Retinal pigment epithelial cell (primary cell): ENCODE measurements around the gene MED4.
"Not testable (repeated sequence)": the region's sequence is repeated elsewhere in the genome, so short reads cannot be mapped to it uniquely, and the experiment has no call there.

Experiments used
- DNase-seq: peaks from one replicate; pipeline ENCODE4 v3.0.0-alpha.2; 2010; ENCODE audit warnings: low read depth
- H3K4me3 ChIP-seq: 2 replicates; pipeline ENCODE4 v1.5.1; 2011; ENCODE audit warnings: mild to moderate bottlenecking, low read length, control low read depth, moderate library complexity
- CTCF ChIP-seq: conservative IDR thresholded peaks from 2 replicates; pipeline ENCODE4 v1.5.1; 2011; ENCODE audit warnings: low read depth, low read length, control low read depth, inconsistent platforms

The MED4 gene

GRCh38 chr13:48072787-48073186, 22.1 kb downstream of the MED4 start:
- DNase-seq, result no peak
- no peak overlapping the region for H3K4me3 ChIP-seq
- TF ChIP-seq CTCF, result no peak

- DNase-seq, result no peak
- TF ChIP-seq CTCF, result no peak
- H3K4me3 ChIP-seq, result no peak overlapping the region
These were observed 22.6 kb downstream of the MED4 start for GRCh38 chr13:48072304-48072703.

- DNase-seq, result no peak
- no peak overlapping the region for H3K4me3 ChIP-seq
- TF ChIP-seq CTCF, result no peak
These were observed 24.0 kb downstream of the MED4 start for GRCh38 chr13:48070942-48071341.

- no peak for DNase-seq
- no peak overlapping the region for H3K4me3 ChIP-seq
- no peak for TF ChIP-seq CTCF
These were observed 25.3 kb downstream of the MED4 start for GRCh38 chr13:48069573-48069972.

GRCh38 chr13:48068952-48069351, 26.0 kb downstream of the MED4 start:
- H3K4me3 ChIP-seq, result no peak overlapping the region
- TF ChIP-seq CTCF, result no peak
- DNase-seq, result no peak

- TF ChIP-seq CTCF, result no peak
- DNase-seq, result no peak
- H3K4me3 ChIP-seq, result no peak overlapping the region
These were observed 26.9 kb downstream of the MED4 start for GRCh38 chr13:48068036-48068435.

- no peak for DNase-seq
- H3K4me3 ChIP-seq, result no peak overlapping the region
- no peak for TF ChIP-seq CTCF
These were observed 28.5 kb downstream of the MED4 start for GRCh38 chr13:48066310-48066989.

DNA sequence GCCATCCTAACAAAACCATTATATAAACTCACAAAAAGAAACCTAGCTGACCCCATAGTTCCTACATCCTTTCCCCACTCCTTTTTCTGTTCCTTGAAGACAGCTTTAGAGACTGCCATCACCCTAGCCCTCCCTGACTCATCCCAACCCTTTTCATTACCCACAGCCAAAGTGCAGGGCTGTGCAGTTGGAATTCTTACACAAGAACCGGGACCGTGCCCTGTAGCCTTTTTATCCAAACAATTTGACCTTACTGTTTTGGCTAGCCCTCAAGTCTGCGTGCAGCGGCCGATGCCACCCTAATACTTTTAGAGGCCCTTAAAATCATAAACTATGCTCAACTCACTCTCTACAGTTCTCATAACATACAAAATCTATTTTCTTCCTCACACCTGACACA, 35.0 kb downstream of the MED4 start:
- DNase-seq, H3K4me3 ChIP-seq: not testable (repeated sequence)

GRCh38 chr13:48058536-48058935, 36.4 kb downstream of the MED4 start:
- not testable (repeated sequence) for DNase-seq, H3K4me3 ChIP-seq
